Measurements from ENCODE around the gene SPATA17.
"Not testable (repeated sequence)": the region's sequence is repeated elsewhere in the genome, so short reads cannot be mapped to it uniquely, and the experiment has no call there.

Gene SPATA17

DNA sequence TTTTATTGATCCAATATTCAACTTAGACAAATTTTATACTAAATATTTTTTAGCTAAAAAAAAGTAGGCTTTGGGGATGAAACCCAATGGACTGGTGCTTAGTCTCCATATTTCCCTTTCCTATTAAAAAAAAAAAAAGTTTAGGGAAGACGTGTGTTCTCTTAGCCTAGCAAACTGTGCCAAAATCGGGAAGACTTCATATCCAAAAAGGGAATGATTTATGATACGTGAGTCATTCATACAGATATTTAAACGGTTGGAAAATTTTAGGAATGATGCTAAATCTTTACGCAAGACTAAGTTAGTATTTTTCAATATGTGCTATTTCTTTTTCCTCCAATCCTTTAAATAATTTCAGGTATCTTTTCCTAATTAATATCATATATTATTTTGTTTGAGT lies 50.7 kb downstream of the SPATA17 start:
- no peak for FAIRE-seq

DNA sequence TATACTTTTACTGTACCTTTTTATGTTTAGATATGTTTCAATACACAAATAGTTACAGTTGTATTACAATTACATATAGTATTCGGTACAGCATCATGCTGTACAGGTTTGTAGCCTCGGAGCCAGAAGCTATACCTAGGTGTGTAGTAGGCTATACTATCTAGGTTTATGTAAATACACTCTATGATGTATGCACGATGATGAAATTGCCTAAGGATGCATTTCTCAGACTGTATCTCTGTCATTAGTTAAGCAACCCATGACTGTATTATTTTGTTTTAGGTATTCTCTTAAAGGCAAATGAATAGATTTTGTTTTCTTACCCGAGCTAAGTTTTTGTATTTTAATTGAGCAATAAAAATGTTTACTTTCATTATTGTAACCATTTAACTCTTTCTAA lies 56.4 kb downstream of the SPATA17 start:
- no peak for FAIRE-seq

DNA sequence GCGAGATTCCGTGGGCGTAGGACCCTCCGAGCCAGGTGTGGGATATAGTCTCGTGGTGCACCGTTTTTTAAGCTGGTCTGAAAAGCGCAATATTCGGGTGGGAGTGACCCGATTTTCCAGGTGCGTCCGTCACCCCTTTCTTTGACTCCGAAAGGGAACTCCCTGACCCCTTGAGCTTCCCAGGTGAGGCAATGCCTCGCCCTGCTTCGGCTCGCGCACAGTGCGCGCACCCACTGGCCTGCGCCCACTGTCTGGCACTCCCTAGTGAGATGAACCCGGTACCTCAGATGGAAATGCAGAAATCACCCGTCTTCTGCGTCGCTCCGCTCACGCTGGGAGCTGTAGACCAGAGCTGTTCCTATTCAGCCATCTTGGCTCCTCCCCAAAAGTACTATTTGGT lies 65.0 kb downstream of the SPATA17 start:
- FAIRE-seq = not testable (repeated sequence)

DNA sequence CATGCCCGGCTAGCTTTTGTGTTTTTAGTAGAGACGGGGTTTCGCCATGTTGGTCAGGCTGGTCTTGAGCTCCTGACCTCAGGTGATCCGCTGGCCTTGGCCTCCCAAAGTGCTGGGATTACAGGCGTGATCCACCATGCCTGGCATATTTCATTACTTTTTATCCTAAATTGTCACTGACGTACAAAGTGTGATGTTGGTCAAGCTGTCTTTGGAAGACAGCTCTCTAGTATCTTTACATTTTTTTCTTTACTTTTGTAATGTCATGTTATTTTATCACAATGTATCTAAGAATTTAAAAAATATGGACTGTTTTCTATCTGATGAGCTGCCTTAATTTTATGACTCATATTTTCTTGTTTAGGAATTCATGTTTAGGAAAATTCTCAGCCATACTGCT lies 72.2 kb downstream of the SPATA17 start:
- FAIRE-seq = no peak

DNA sequence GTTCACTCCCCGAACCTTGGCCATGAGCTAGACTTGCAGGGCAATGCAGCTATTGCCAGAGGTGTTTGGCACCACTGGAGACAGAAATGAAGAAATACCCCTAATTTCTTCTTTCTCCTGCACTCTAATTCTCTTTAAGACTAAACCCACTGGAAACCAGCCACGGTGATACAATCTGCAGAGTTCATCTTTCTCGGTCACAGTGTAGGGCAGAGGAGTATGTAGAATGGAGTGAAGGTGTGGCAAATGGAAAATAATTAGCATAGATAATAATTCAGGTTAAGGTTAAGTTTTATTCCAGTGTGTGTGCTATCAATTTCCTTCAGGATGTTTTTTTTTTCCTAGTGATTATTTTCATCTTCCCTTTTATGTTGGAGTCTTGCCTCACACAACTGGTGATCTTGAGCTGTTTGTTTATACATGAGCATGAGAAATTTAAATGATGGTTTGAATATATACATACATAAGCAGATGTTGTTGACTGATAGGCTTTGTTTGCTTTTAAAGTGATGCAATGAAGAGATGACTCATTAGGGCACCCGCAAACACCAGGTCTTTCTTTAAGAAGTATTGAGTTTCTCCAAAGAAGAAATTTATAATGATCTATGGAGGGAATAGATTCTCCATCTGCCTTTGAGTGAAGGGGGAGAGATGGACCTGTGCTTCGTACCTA lies 81.9 kb downstream of the SPATA17 start:
- no peak for FAIRE-seq

DNA sequence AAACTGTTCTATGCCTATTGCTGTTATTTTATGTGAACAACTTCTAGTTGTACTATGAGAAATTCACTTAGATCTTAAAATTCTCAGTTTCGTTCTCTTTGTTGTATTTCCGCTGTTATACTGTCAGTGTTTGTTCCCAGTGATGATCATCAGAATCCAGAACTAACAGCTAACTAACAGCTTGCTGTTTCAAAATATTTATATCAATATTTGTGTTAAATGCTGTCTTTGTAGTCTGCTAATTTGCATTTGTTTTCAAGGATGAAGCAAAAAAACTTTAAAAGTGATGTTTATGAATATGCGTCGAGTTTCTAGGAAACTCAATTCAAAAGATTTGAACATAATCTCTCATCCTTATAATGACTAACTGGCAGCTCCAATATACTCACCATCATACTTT lies 84.5 kb downstream of the SPATA17 start:
- no peak for FAIRE-seq

DNA sequence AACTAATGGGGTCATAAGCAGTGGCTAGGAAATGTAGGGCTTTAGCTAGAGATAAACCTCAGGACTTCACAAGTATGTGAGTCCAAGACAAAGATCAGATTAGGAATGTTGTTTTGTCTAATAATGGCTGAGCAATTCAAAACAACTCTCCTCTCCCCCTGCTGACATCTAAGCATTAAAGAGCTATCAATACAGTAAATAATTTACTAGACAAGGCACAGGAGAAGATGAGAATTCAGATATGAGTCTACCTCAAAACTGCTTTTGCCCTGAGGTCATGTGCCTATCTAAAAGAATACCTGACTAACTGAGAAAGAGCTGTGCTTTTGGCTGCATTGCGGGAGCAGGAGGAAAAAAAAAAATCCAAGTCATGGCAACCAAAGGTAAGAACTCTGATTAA lies 86.8 kb downstream of the SPATA17 start:
- no peak for FAIRE-seq

DNA sequence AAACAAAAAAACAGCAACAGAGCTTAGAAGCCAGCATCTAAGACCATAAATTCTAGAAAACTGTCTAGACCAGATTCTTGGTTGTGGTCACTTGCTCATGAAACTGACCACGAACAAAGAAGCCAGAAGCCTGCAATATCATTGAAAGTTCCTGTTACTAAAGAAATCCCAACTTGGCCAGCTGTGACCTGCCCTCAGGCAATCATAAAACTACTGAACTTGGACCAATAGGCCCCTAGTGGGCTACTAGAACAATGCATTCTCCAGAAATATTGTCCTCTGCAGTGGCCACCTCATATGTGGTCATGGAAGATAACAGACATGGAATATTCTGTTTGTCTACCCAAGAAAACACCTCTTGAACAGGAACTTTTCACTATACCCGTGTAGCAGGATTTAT lies 87.7 kb downstream of the SPATA17 start:
- FAIRE-seq = no peak

DNA sequence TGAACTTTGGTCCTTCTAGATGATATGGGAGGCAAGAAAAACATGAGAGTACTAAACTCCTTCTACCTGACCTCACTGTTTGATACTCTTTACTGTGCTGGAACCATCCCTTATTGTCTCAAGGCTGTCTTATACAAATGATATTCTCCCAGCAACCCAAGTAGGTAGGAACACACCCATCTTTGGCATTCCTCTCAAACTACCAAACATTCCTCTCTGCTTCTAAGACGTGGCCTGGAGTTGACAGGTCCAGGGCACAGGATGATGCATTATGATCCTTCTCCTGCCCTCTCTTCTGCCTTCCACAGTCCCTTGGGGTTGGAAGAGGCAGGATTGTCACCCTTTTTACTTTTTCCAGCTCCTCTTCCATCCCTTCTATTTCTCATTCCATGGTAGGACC lies 90.5 kb downstream of the SPATA17 start:
- no peak for FAIRE-seq

DNA sequence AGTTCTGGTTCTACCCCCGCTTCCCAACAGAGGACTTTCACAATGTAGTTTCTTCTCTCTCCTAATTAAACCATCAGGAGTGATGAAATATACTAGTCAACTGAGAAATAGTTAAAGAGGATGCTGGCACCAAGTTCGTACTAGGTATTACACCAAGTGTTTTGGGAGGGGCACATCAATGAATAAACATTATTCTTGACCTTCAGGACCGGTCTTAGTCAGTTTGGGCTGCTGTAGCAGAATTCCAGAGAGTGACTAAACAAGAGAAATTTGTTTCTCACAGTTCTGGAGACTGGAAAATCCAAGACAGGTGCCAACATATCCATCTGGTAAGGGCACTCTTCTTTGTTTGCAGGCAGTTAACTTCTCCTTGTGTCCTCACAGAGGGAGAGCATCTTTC lies 103.8 kb downstream of the SPATA17 start:
- no peak for FAIRE-seq

DNA sequence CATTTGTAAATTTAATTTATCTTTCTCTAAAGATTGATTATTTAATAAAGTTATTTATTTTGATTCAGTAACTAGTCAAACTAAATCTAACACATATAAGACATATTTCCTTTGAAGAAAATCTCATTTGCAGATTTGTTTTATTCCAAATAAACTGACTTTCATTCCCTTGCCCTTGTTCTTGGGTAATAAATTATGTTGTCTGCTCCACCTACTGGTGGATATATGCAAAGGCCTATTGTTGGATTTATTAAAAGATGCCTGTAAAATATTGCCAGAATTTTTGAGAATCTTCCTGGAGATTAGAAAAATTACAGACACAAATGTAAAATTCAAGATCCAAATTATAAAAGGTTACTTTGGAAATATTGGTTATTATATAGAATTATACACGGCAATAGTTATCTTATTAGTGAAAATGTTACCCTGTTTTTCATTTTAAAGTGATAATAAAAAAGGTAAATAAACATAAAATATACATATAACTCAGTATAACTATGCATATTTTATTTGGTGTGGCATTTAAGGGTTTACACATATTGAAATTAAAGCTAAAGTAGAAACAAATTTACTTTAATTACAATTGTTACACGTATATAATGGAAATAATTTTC lies 116.1 kb downstream of the SPATA17 start:
- FAIRE-seq = peak; percentile 96

DNA sequence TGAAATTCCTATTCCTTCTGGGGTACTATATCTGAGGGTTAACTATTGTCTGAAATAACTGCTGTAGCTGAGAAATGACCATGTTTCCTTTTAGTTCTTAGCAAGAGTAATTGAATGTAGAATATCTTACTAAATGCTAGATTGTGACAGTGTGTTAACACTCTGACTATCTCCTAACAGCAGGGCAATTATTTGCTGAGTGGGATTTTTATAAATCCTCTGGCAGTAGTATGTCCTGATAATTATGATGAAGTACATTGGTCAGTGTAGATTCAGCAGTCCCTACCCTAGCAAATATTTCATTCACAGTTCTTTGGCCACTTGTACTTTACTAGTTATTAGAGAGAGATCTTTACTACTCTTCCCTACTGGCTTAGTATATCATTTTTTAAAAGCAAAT lies 138.6 kb downstream of the SPATA17 start:
- FAIRE-seq = no peak

DNA sequence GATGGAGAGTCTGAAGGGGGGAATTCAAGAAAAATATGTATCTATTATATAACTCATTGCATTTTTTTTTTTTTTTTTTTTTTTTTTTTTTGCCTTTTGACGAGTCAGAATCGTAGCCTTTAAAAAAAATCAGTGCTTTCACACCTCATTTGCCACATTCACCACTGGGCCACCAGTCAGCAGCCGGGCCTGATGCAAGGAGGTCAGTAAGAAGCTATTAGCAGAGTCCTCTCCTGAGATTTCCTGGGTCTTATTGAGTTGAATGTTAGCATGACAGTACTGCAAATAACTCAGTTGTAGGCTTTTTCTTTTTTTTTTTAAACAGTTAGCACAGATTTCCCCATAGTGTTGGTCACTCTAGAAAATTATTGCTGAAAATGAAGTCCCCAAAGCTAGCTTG lies 139.8 kb downstream of the SPATA17 start:
- no peak for FAIRE-seq

DNA sequence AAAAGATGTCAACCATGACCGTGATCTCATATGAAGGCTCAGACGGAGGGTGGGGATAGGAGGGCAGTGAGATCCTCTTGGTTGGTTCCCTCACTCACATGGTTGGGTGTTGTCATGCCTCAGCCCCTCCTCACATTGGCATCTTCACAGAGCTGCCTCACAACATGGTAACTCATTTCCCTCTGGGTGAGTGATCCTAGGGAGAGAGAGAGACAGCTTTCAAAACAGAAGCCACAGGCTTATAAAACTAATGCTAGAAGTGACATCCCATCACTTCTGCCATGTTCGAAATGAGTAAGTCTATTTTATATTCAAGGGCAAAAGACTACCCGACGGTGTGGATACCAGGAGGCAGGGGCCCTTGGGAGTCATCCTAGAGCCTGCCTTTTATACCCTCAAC lies 145.5 kb downstream of the SPATA17 start:
- FAIRE-seq = no peak

DNA sequence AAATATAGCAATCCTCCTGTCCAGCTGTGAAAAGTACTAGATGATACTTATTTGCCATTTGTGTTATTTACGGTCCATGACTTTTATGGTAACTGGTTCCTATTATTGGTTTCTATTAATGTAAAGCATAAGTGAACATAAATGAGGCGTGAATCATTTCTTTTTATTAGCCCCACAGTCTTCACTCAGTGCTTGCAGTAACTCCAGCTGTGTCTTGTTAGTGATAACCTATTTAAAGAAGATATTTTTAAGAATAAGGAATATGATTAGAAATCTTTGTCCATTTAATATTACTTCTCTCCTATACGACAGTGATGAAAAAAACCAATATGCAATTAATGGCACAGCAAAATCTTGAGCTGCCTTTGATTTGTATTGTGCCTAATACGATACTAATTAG lies 149.9 kb downstream of the SPATA17 start:
- no peak for FAIRE-seq

DNA sequence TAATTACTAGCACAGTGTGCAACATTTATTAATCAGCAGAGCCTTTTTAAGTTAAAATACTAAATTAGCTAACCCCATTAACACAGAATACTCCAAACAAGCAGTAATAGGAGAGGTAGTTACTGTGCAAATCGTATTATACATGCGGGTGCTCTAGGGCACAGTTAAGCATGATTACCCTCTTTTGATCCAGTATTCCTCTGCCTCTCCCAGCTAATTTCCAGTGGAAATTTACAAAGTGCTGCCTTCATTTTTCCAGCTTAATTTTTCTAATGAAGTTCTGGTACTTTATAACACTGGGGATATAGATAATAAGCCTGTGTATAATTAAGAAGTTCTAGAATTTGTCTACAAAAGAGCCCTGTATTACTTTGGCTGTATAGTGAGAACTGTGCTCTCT lies 159.9 kb downstream of the SPATA17 start:
- no peak for FAIRE-seq

DNA sequence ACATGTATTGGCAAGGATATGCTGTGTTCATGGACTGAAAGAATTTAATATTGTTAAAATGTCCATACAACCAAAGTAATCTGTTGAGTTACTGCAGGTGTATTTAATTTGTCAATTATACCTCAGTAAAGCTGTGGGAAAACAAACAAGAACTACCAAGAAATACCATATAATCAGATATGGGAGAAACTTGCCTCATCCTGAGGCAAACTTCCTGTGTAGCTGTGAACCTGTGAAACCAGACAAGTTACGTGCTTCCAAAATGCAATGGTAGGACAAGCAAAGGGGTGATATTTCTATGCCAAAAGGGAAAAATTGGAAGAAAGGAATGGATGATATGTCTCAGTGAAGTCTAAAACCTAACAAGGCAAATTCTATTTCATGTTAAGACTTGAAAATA lies 174.6 kb downstream of the SPATA17 start:
- FAIRE-seq = no peak

DNA sequence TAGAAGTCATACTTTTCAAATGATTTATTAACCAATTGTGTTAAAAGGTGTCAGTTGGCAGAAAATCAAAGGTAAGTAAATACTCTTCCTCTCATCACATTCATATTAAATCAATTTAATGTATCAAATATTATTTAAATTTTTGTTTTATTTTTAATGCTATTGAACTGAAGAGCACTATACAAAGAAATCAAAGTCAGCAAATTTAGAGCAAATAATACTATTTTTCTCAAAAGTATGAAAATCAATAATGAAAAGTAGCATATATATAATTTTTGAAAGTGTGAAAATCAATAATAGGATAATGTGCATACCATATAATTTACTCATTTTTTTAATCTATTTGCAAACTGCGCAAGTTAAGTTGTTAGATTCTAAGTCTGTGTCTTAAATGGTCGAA lies 181.0 kb downstream of the SPATA17 start:
- FAIRE-seq = peak; percentile 49

DNA sequence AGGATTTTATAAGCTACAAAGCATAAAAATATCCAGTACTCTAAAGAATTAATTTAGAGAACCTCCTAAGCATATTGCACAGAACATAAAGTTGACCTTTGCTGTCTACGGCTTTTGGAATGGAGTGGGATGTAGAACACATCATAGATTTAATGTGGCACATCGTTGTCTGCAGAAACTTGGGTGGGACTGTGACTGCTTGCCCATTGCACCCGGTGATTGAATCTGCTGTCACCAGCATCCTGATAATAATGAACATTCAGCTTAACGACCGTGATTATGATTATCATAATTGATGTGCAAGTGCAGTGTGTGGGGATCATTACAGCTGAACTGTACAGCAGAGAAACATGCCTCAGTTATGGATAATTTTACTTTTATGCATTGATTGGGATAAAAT lies 181.9 kb downstream of the SPATA17 start:
- no peak for FAIRE-seq

DNA sequence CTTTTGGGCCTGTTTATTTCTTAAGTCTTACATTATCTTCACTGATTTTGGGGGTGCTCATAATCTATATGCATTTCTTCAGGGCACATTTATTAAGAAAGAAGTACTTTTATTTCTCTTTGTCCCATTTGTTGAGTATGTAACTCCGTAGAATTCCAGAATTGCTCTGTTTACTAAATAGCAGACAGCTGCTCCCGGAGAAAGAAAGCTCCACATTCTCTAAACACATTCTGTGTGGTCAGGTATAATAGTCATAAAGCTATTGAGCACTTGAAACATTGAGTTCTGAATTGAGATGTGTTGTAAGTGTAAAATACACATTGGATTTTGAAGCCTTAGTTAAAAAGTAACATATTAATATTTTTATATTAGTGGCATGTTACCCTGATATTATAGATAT lies 206.5 kb downstream of the SPATA17 start:
- FAIRE-seq = no peak

DNA sequence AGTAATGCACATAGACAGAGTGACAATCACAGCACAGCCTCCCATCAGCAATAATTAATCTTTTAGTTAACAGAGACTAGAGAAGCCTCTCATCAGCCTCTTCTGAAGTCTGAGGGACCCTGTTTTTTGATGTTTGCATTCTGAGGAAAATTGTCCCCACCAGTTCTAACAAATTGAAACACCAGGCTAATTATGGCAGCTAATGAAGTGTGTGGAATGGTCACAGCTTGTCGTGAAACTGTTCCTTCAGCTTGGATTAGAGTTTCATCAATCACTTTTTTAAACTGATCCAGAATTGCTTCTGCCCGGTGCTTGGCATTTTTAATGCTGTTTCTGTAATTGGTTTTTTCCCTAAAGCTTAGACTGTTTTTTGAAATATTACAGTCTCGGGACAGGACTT lies 208.0 kb downstream of the SPATA17 start:
- FAIRE-seq = no peak

DNA sequence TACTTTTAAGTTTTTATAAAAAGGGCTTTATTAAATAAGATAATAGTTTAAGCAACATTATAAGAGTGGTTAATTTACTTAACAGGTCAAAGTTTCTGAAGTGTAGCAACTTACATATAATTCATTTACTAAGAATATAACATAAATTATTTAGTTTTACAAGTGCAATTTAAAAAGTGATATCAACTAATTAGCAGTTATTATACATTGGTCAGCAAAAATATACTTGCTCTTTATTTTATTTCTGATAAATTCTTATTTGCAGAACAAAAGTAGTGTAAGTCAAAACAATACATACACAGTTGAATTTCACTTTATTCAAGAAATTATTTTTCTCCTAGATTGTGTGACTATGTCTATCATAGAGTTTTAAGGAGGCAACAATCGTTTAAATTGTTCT lies 215.6 kb downstream of the SPATA17 start:
- peak; percentile 74 for FAIRE-seq

DNA sequence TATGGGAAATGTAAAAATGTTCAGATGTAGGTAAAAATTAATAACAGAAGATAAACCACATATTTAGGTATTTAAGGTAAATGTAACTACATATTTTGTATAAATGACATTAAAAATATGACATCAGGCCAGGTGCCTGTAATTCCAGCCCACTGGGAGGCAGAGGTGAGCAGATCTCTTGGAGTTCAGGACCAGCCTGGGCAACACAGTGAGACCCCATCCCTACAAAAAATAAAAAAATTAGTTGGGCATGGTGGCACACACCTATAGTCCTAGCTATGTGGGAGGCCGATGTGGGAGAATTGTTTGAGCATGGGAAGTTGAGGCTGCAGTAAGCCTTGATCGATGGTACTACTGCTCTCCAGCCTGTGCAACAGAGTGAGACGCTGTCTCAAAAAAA lies 216.5 kb downstream of the SPATA17 start:
- no peak for FAIRE-seq

DNA sequence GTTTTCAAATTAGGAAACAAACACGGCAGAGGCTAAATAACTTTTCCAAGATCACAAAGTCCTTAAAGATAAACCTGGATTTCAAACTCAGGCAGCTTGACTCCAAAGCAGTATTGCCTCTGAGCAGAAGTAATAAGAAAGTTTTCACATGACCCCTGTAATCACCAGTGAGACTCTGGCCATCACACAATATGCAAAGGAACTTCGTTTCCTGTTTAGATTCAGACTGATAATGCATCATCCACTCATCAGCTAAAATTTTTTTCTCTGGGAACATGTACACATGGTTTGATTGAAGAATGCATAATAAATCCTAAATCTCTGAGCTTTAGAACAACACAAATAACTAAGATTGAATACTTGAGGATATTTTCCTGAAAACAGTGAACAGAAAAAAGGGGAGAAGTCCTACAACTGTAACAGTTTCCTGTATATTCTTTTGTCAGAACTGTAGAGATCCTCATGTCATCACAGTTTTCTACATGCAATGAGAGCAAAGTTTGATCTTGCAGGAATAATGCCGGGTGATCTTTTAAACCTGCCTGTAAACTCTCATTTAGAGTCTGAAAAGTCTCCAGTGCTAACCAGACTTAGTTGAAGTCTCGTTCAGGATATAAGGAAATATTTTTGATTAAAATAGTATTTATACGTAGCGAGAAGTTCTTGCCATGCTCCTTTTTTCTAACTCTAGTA lies 225.3 kb downstream of the SPATA17 start:
- no peak for FAIRE-seq

DNA sequence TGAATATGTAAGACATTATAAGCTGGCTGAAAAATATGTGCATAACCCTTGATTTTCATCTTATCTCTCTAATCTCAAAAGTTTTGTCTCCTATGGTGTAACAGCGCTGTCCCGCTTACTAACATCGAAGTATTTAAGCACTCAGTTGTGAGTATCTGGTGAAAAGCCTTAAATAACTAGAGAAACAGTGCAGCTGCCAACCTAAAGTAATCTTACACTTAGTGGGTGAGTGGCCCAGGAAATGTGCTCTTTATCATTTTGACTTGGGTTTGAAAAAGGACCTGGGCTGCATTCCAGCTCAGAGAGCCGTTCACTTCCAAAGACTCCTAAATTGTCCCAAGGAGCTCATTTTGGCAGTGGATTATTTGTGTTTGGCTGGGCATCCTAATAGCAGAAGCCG lies 225.9 kb downstream of the SPATA17 start:
- no peak for FAIRE-seq

All from A204.1 (cell line).